GM12875 (cell line): ENCODE data around the gene SLAIN1.

Source experiments
- H3K4me3 ChIP-seq: one replicate; pipeline ENCODE4 v1.5.1; 2011; ENCODE audit warnings: low read depth, low read length, control low read depth
- TF ChIP-seq, protein P1 (sequence below): IDR thresholded peaks from 2 replicates; pipeline ENCODE4 v1.5.1; 2011; ENCODE audit warnings: low read depth, mild to moderate bottlenecking, control low read depth, inconsistent platforms, low read length, moderate library complexity, borderline replicate concordance; ENCODE audit not compliant: insufficient read depth

The SLAIN1 gene

DNA sequence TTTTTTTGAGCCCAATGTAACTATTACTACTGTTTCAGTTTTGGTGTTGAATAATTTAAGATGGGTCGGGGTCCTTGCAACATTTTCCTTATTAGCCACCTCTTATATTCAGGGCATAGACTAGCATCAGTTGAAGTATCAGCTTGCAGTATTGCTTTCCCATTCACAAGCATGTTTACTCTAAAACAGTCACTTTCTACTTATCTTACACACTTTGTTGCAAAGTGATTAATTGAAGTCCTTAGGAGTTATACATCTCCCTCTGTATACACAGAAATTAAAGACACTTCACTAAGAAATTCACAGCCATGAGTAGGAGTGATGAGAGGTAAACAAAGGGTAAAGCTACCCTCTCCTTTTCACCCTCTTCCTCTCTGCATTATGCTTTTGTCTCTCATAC is 27.6 kb downstream of the SLAIN1 start:
- TF ChIP-seq, protein P1, sequence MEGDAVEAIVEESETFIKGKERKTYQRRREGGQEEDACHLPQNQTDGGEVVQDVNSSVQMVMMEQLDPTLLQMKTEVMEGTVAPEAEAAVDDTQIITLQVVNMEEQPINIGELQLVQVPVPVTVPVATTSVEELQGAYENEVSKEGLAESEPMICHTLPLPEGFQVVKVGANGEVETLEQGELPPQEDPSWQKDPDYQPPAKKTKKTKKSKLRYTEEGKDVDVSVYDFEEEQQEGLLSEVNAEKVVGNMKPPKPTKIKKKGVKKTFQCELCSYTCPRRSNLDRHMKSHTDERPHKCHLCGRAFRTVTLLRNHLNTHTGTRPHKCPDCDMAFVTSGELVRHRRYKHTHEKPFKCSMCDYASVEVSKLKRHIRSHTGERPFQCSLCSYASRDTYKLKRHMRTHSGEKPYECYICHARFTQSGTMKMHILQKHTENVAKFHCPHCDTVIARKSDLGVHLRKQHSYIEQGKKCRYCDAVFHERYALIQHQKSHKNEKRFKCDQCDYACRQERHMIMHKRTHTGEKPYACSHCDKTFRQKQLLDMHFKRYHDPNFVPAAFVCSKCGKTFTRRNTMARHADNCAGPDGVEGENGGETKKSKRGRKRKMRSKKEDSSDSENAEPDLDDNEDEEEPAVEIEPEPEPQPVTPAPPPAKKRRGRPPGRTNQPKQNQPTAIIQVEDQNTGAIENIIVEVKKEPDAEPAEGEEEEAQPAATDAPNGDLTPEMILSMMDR = no peak
- H3K4me3 ChIP-seq = no peak overlapping the region

DNA sequence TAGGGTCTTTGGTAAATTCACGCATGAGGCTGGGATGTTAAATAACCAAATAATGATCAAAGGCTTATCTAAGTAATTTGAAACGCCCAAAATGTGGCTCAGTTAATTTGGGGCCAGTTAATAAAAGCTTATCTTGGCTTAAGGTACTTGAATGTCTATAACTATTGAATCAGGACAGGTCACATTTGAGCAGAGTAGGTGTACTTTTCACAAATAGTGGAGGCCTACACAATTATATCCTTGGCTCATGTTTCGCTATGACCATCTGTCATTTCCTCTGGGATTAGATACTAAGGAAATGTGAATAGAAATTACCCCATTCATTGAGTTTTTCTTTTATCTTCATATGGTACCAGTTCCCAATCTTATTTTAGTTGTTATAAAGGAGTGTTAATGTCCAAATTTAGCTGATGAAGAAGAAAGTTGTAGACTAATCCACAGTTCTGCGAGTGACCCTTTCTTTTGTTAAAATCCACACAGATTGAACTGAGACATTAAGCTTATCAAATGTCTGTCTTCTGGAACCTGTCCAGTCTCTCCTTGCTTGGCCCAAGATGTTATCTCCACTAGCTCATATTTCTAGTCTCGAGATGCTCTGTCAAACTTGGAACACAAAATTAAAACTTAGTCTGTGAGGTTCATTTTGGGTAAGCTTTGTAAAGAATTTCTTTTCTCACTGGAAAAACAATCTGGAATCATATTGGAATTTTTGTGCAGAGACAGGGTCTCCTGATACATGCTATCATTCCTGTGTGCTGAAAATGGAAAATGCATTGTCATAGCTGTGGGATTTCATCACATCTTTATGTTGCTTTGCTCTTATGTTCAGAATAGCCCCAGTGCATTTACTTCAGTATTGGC is 31.0 kb downstream of the SLAIN1 start:
- TF ChIP-seq, protein P1 = no peak
- no peak overlapping the region for H3K4me3 ChIP-seq

DNA sequence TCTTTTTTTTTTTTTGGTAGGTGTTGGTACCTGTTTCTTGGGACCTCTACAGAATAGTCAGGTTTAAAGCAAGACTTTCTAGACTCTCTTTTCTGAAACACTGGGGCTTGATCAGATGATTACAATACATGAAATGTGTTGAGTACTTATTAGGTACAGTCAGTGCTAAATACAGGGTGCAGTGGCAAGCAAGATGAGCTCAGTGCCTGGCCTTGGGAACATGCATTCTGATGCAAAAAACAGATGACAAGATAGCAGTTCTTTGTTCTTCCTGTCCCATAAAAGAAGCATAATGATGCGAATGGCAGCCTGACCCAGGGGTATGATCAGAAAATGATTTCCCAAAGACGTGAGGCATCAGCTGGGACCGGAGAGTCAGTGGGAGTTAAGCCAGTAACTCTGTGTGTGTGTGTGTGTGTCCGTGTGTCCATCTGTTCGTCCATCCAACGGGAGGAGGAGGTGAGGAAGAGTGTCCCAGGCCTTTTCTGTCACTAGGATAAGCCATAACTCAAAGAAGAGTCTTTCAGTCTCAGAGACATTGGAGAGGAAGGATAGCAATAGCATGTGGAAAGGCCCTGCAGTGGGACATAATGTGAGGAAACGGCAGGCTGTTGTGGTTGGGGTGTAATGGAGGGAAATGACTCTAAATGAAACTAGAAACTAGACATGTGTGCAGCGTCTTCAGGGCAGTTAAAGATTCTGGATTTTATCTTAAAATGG is 32.2 kb downstream of the SLAIN1 start:
- H3K4me3 ChIP-seq = peak overlapping the region; percentile 23
- TF ChIP-seq, protein P1 = no peak

DNA sequence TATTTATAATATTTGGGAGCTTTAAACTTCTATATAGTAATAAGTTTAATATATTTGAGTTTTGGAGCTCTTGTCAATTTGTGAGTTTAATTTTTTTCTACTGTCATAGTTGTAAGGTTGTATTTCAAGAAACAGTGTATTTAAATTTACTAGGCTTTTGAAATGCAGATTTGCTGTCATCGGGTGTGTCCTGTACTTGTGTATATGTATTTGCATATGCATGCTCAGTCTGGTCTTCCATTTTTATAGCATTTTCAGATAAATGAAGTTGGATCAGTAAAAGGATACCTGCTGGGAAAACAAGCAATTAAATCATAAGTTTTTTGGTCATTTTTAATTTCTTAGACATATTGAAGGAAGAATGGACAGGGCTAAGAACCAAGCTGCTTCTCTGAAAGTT is 33.1 kb downstream of the SLAIN1 start:
- TF ChIP-seq, protein P1 = no peak
- no peak overlapping the region for H3K4me3 ChIP-seq

DNA sequence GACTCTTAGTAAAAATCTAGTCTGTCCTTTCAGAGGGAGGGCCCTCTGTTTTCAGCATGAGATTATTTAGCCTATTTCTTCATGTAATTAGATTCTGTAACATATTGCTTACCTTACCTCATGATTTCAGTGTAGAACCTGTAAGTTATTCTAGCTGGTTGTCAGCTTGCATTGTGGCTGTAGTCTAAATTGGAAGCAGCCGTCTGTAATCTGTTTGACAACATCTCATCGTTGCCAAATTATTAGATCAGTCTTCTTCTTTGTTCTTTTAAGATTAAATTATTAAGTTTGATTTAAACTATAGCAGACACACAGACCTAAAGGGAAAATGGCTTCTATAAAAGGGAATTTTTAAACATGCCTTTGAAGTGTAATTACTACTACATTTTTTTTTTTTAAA is 34.8 kb downstream of the SLAIN1 start:
- TF ChIP-seq, protein P1 = no peak
- no peak overlapping the region for H3K4me3 ChIP-seq

DNA sequence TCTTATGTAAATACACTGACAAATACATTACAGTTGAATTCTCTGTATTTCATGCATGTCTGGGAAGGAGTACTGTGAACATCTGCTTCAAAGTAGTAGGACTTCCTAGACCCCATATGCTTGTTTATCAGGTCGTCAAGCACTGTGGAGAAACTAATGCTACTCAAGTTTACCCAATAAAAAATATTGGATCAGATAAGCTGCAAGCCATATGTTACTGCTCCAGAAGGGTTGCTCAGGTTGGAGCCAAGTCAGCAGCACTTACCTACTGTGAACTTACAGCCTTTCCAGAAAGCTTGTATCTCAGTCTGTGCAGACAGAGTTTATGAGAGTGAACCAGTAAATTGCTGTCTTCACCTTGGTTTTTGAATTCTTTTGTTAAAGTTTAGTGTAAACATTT is 36.2 kb downstream of the SLAIN1 start:
- no peak overlapping the region for H3K4me3 ChIP-seq
- TF ChIP-seq, protein P1 = no peak
